Erythroblast (primary cell): ENCODE measurements around the gene RNF4.

Source experiments
- GATA1 ChIP-seq: IDR thresholded peaks from 2 replicates; pipeline ENCODE4 v1.6.1; 2011; ENCODE audit warnings: low read depth, mild to moderate bottlenecking, control low read depth, low read length, moderate library complexity
- POLR2A ChIP-seq: IDR thresholded peaks from 2 replicates; pipeline ENCODE4 v1.6.1; 2011; ENCODE audit warnings: mild to moderate bottlenecking, low read length

GRCh38 chr4:2497931-2498330 is 29.0 kb downstream of the RNF4 start:
- TF ChIP-seq POLR2A = no peak
- no peak for TF ChIP-seq GATA1
